GM12865 (cell line): Measurements from ENCODE around the gene ZNF777.

Source experiments
- DNase-seq: peaks from one replicate; pipeline ENCODE4 v3.0.0; 2010; ENCODE audit warnings: low read depth
- H3K4me3 ChIP-seq: 2 replicates; pipeline ENCODE4 v1.5.1; 2011; ENCODE audit warnings: mild to moderate bottlenecking, low read depth, low read length, control low read depth
- TF ChIP-seq, protein P1 (sequence below): IDR thresholded peaks from 2 replicates; pipeline ENCODE4 v1.5.1; 2011; ENCODE audit warnings: low read length, control low read depth, low read depth, inconsistent platforms; ENCODE audit not compliant: insufficient read depth; ENCODE audit errors: missing control alignments

Gene ZNF777

DNA sequence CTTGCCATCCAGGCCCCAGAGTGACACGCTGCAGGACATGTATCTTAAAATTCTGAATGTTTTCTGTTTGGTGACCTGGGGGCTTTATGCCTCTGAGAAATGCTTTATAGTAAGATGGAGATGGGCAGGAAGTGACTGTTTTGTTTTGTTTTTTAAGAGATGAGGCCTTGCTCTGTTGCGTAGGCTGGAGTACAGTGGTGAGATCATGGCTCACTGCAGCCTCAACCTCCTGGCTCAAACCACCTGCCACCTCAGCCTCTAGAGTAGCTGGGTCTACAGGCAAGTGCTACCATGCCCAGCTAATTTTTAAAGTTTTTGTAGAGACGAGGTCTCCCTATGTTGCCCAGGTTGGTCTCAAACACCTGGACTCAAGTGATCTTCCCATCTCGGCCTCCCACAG lies 20.6 kb downstream of the ZNF777 start:
- DNase-seq = no peak
- no peak overlapping the region for H3K4me3 ChIP-seq
- TF ChIP-seq, protein P1, sequence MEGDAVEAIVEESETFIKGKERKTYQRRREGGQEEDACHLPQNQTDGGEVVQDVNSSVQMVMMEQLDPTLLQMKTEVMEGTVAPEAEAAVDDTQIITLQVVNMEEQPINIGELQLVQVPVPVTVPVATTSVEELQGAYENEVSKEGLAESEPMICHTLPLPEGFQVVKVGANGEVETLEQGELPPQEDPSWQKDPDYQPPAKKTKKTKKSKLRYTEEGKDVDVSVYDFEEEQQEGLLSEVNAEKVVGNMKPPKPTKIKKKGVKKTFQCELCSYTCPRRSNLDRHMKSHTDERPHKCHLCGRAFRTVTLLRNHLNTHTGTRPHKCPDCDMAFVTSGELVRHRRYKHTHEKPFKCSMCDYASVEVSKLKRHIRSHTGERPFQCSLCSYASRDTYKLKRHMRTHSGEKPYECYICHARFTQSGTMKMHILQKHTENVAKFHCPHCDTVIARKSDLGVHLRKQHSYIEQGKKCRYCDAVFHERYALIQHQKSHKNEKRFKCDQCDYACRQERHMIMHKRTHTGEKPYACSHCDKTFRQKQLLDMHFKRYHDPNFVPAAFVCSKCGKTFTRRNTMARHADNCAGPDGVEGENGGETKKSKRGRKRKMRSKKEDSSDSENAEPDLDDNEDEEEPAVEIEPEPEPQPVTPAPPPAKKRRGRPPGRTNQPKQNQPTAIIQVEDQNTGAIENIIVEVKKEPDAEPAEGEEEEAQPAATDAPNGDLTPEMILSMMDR = no peak

DNA sequence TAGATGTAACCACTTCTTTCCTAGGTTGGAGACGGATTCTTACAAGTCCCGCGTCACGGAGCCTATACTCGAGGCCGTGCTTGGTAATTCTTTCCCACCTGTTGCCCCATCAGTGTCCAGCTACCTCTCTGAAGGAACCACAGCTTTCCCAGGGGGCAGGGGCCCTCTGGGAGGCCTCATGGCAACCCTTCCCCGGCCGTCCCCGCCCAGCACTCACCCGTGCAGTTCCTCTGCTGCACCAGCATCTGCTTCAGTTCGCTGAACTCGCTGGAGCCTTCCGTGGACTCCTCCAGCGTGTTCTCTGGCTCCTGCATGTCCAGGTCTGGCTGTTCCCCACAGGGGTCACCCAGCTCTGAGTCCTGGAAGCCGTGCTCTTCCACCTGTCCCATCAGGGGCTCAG lies 24.5 kb downstream of the ZNF777 start:
- TF ChIP-seq, protein P1 = no peak
- DNase-seq = no peak
- H3K4me3 ChIP-seq = no peak overlapping the region

- no peak for DNase-seq
- TF ChIP-seq, protein P1 = no peak
- no peak overlapping the region for H3K4me3 ChIP-seq
Measured at GRCh38 chr7:149433124-149433523, 27.7 kb downstream of the ZNF777 start.

GRCh38 chr7:149432121-149432691 lies 28.7 kb downstream of the ZNF777 start:
- no peak for DNase-seq
- TF ChIP-seq, protein P1 = no peak
- no peak overlapping the region for H3K4me3 ChIP-seq

DNA sequence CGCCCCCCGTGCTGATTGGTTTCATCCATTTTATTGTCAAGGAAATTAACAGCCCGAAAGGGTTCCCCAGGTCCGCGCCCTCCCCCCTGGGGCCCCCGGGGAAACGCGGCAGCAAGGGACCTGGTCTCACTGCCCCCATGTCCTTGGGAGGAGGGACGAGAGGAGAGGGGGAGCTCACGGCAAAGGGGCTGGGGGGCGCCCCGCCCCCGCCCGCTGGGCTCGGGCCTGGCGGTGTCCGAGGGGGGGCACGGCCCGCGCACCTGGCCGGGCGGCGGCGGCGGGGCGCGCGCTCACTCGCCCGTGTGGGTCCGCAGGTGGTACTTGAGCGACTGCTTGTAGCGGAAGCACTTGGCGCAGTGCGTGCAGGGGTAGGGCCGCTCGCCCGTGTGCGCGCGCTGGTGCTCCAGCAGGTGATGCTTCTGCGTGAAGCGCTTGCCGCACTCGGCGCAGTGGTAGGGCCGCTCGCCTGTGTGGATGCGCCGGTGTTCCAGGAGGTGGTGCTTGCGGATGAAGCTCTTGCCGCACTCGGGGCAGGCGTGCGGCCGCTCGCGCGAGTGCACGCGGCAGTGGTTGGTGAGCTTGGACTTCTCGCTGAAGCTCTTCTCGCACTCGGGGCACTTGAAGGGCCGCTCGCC lies 29.3 kb downstream of the ZNF777 start:
- TF ChIP-seq, protein P1 = no peak
- no peak for DNase-seq
- no peak overlapping the region for H3K4me3 ChIP-seq

DNA sequence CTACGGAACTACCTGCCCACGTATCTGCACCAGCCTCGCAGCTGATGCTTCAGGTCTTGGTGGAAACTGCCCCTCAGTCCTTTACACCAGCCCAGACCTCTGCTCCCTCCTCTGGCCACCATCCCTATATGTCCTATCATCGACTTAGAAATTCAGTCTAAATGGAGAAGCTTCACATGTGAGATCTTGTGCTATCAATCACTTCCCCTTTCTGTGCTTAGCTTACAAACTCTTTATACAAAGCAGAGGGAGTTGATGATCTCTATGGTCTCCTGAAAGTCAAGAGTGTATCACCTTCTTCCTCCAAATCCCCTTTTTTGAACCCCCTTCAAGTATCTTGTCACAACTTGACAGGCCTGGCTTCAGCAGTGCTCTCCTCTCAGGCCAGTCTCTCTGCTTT lies 30.7 kb downstream of the ZNF777 start:
- no peak overlapping the region for H3K4me3 ChIP-seq
- TF ChIP-seq, protein P1 = no peak
- DNase-seq = no peak

DNA sequence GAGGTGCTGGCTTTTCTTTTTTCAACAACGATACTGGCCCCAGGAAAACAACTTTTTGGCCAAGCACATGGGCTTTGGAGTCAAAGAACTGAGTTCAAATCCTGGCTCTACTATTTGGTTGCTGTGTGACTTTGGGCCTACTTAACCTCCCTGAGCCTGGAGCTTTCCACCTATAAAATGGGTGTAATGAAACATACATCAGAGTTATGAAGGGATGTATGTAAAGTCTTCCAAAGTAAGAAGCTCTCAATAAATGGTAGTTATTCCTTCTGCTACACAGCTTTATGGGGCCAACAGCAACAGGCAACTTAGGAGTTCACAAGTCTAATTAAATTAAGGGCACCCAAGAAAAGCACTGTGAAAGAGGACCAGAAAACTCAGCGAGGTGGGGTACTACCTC lies 33.0 kb downstream of the ZNF777 start:
- TF ChIP-seq, protein P1 = no peak
- no peak for DNase-seq
- H3K4me3 ChIP-seq = no peak overlapping the region
